Endothelial cell of umbilical vein (primary cell): ENCODE data around the gene KIF6. TPM values are rescaled to one million over a fixed set of nuclear protein-coding genes. Genes with fewer than 3 reads are reported as not detected.

Experiments used
- BruUV-seq: library from RNA; stranded (reverse); fragments of 400-500 nt; replicated peaks from 2 replicates; lab custom pipeline; 2021; lab: Mats Ljungman, UMichigan
- CTCF ChIA-PET: fragments of 300-600, 350-600 bp; sonication (Branson Sonifier 250); formaldehyde crosslinking; loops from one replicate; lab custom pipeline; 2021; ENCODE audit warnings: antibody characterized with exemption, inconsistent platforms; lab: Charles Lee
- POLR2A ChIA-PET: fragments of 300-600, 350-600 bp; sonication (Branson Sonifier 250); formaldehyde crosslinking; loops from one replicate; lab custom pipeline; 2021; ENCODE audit warnings: antibody characterized with exemption, inconsistent platforms; lab: Charles Lee
- DNase-seq: peaks from one replicate; pipeline ENCODE4 v3.0.0-alpha.2; 2011; ENCODE audit warnings: low read depth, low spot score
- FAIRE-seq: peaks from 2 replicates; lab custom pipeline; 2011; peaks lifted over from hg19 to GRCh38; lab: Jason Lieb, UNC
- H2AFZ ChIP-seq: 2 replicates; pipeline ENCODE4 v1.6.0; 2012; ENCODE audit warnings: low read depth, low read length, control low read depth, inconsistent platforms
- H3K27ac ChIP-seq: 2 replicates; pipeline ENCODE4 v1.5.1; 2011; ENCODE audit warnings: low read depth, mild to moderate bottlenecking, control low read depth, low read length, moderate library complexity; ENCODE audit not compliant: insufficient read depth
- H3K27me3 ChIP-seq, 2 experiments: 2 replicates each; pipeline versions ENCODE4 v1.6.0 to v1.6.1; 2011; ENCODE audit warnings: low read length in 2 of 2, mixed read lengths in 1 of 2; ENCODE audit not compliant: control insufficient read depth in 2 of 2, insufficient read depth in 2 of 2
- H3K36me3 ChIP-seq, 2 experiments: 2 replicates in 1 of 2; 3 replicates in 1 of 2; pipeline ENCODE4 v1.5.1; 2011; ENCODE audit warnings: low read length in 2 of 2, mild to moderate bottlenecking in 1 of 2, moderate library complexity in 1 of 2; ENCODE audit not compliant: control insufficient read depth in 2 of 2, insufficient read depth in 2 of 2; ENCODE audit errors: extremely low read depth in 1 of 2
- H3K4me1 ChIP-seq: 3 replicates; pipeline ENCODE4 v1.5.1; 2011; ENCODE audit warnings: mild to moderate bottlenecking, low read length; ENCODE audit not compliant: control insufficient read depth, insufficient read depth; ENCODE audit errors: extremely low read depth
- H3K4me2 ChIP-seq: 2 replicates; pipeline ENCODE4 v1.6.1; 2011; ENCODE audit warnings: low read length, control low read depth, mixed read lengths; ENCODE audit not compliant: insufficient read depth
- H3K4me3 ChIP-seq, 3 experiments: fragments of 200-600 bp in 1 of 3; sonication (generic), shearing (Covaris generic) in 1 of 3; replicated peaks in 1 of 3; 2 replicates each; pipeline ENCODE4 v1.5.1; 2011 to 2016; ENCODE audit warnings: control low read depth in 3 of 3, low read length in 3 of 3, mild to moderate bottlenecking in 2 of 3, inconsistent platforms in 1 of 3, low read depth in 1 of 3, moderate library complexity in 1 of 3; ENCODE audit not compliant: insufficient read depth in 1 of 3
- H3K79me2 ChIP-seq: 2 replicates; pipeline ENCODE4 v1.6.0; 2012; ENCODE audit warnings: low read length, inconsistent platforms; ENCODE audit not compliant: control insufficient read depth, insufficient read depth
- H3K9ac ChIP-seq: replicated peaks from 2 replicates; pipeline ENCODE3; 2011; ENCODE audit warnings: low read length, control low read depth; ENCODE audit not compliant: insufficient read depth; ENCODE audit errors: extremely low read depth
- H3K9me1 ChIP-seq: replicated peaks from 3 replicates; pipeline ENCODE4 v1.6.0; 2011; ENCODE audit warnings: mild to moderate bottlenecking, low read length; ENCODE audit not compliant: control insufficient read depth, insufficient read depth; ENCODE audit errors: extremely low read depth
- H3K9me3 ChIP-seq: replicated peaks from 2 replicates; pipeline ENCODE4 v1.5.1; 2012; ENCODE audit warnings: low read length, inconsistent platforms; ENCODE audit not compliant: control insufficient read depth, insufficient read depth
- H4K20me1 ChIP-seq: replicated peaks from 2 replicates; pipeline ENCODE3; 2011; ENCODE audit warnings: mild to moderate bottlenecking, low read length; ENCODE audit not compliant: control insufficient read depth, insufficient read depth; ENCODE audit errors: extremely low read depth
- EZH2 ChIP-seq: IDR thresholded peaks from 2 replicates; pipeline ENCODE4 v1.6.1; 2012; ENCODE audit warnings: borderline replicate concordance, low read depth, mild to moderate bottlenecking, moderate library complexity, low read length, inconsistent platforms; ENCODE audit not compliant: severe bottlenecking
- FOS ChIP-seq: IDR thresholded peaks from 2 replicates; pipeline ENCODE4 v1.6.1; 2011; ENCODE audit warnings: mild to moderate bottlenecking, low read length, moderate library complexity, borderline replicate concordance; ENCODE audit not compliant: insufficient read depth
- GATA2 ChIP-seq: IDR thresholded peaks from 2 replicates; pipeline ENCODE4 v1.7.0; 2011; ENCODE audit warnings: low read depth, mild to moderate bottlenecking, moderate library complexity, mixed read lengths, low read length; ENCODE audit not compliant: insufficient read length, insufficient read depth
- JUN ChIP-seq: IDR thresholded peaks from 2 replicates; pipeline ENCODE4 v1.6.1; 2011; ENCODE audit warnings: borderline replicate concordance, low read depth; ENCODE audit not compliant: insufficient read length, insufficient read depth
- MAX ChIP-seq: IDR thresholded peaks from 2 replicates; pipeline ENCODE4 v1.6.1; 2011; ENCODE audit not compliant: insufficient read depth, insufficient read length
- MYC ChIP-seq: IDR thresholded peaks from one replicate; pipeline ENCODE4 v1.6.1; 2011; ENCODE audit warnings: mild to moderate bottlenecking, low read depth, low read length
- POLR2A ChIP-seq: IDR thresholded peaks from 2 replicates; pipeline ENCODE4 v1.6.1; 2012; ENCODE audit warnings: low read depth, mild to moderate bottlenecking, control low read depth, low read length
- POLR2AphosphoS5 ChIP-seq: IDR thresholded peaks from 2 replicates; pipeline ENCODE4 v1.6.1; 2012; ENCODE audit warnings: low read depth, mild to moderate bottlenecking, control low read depth, low read length, moderate library complexity; ENCODE audit not compliant: insufficient read depth
- dilution Hi-C: fragments of 300-500 bp; cut with MboI; formaldehyde crosslinking; loops from one replicate; pipeline ENCODE4 v1.15.0; 2019; ENCODE audit warnings: low sequenced_read_pairs; ENCODE audit not compliant: extremely low pct_ligation_motif_present
- intact Hi-C: fragments of 100-400 bp; cut with micrococcal nuclease; formaldehyde crosslinking; loops from one replicate; pipeline ENCODE4 v1.10.0; 2022
- polyA plus RNA-seq, 4 experiments: library from polyadenylated mRNA; depleted of rRNA in 3 of 4; stranded (reverse) in 3 of 4; unstranded in 1 of 4; fragments of >200 nt; gene quantifications; 2 replicates each; pipeline versions ENCODE4 v1.2.1 to v1.2.3, GENCODE V29; 2011 to 2012; ENCODE audit warnings: missing spikeins in 1 of 4
- total RNA-seq: library from RNA; stranded (reverse); gene quantifications from 2 replicates; pipeline ENCODE4 v1.2.3, GENCODE V29; 2021
- TF ChIP-seq, protein P1 (sequence below), 2 donors: IDR thresholded peaks; 1 replicate in 1 of 2; 2 replicates in 1 of 2; pipeline ENCODE4 v1.5.1; 2011; ENCODE audit warnings: low read length in 2 of 2, mild to moderate bottlenecking in 2 of 2, moderate library complexity in 2 of 2, control low read depth in 1 of 2, inconsistent platforms in 1 of 2, low read depth in 1 of 2; ENCODE audit not compliant: insufficient read depth in 1 of 2; ENCODE audit errors: extremely low read depth in 1 of 2

Gene KIF6
- total and polyA plus RNA-seq, 2 donors (not counting 3 experiments of a cell fraction or from before 2014, with no cell fraction given) = not detected

GRCh38 chr6:39298061-39298460 is 427.1 kb downstream of the KIF6 start:
- no peaks in the 10 kb centered on the region for H3K79me2 ChIP-seq
- ChIA-PET CTCF (interaction anchor here (14.2 kb wide), 1 partner anchor 130 kb away, joined by 223 read pairs; no protein-coding TSS in a partner anchor), POLR2A (no interaction called here)
- no peak for FAIRE-seq
- H3K4me1 ChIP-seq = no peaks in the 10 kb centered on the region
- no TSS peak for BruUV-seq
- no peaks in the 10 kb centered on the region for H4K20me1 ChIP-seq
- no peaks in the 10 kb centered on the region for H3K27me3 ChIP-seq
- TF ChIP-seq EZH2 (no peak), FOS (no peak), GATA2 (no peak), MAX (no peak), JUN (no peak)
- no peak overlapping the region for H2AFZ ChIP-seq
- no peak overlapping the region for H3K4me3 ChIP-seq
- intact Hi-C loops (no loop called here), dilution Hi-C loops (no loop called here)
- H3K27ac ChIP-seq = no peak overlapping the region
- DNase-seq = no peak
- H3K4me2 ChIP-seq = no peak overlapping the region
- H3K9ac ChIP-seq = no peak overlapping the region
- H3K9me3 ChIP-seq = no peaks in the 10 kb centered on the region
- H3K36me3 ChIP-seq = no peaks in the 10 kb centered on the region
- no peaks in the 10 kb centered on the region for H3K9me1 ChIP-seq

GRCh38 chr6:39296745-39297640 is 428.2 kb downstream of the KIF6 start:
- no peak for FAIRE-seq
- intact Hi-C loops = no loop called here
- H3K36me3 ChIP-seq = no peaks in the 10 kb centered on the region

More at GRCh38 chr6:39296745-39297640, 428.2 kb downstream of the KIF6 start:
- Histone ChIP-seq H3K9me1 (no peaks in the 10 kb centered on the region), H3K4me2 (no peak overlapping the region), H3K4me1 (no peaks in the 10 kb centered on the region), H3K9me3 (no peaks in the 10 kb centered on the region), H3K4me3 (no peak overlapping the region), H3K27ac (no peak overlapping the region), H4K20me1 (no peaks in the 10 kb centered on the region), H3K27me3 (no peaks in the 10 kb centered on the region), H2AFZ (no peak overlapping the region), H3K9ac (no peak overlapping the region), H3K79me2 (no peaks in the 10 kb centered on the region)
- dilution Hi-C loops = no loop called here
- ChIA-PET POLR2A (no interaction called here), CTCF (no interaction called here)
- TF ChIP-seq FOS (no peak), MYC (no peak), POLR2A (no peak), EZH2 (no peak), GATA2 (no peak), MAX (no peak), POLR2AphosphoS5 (no peak)
- TF ChIP-seq, protein P1, sequence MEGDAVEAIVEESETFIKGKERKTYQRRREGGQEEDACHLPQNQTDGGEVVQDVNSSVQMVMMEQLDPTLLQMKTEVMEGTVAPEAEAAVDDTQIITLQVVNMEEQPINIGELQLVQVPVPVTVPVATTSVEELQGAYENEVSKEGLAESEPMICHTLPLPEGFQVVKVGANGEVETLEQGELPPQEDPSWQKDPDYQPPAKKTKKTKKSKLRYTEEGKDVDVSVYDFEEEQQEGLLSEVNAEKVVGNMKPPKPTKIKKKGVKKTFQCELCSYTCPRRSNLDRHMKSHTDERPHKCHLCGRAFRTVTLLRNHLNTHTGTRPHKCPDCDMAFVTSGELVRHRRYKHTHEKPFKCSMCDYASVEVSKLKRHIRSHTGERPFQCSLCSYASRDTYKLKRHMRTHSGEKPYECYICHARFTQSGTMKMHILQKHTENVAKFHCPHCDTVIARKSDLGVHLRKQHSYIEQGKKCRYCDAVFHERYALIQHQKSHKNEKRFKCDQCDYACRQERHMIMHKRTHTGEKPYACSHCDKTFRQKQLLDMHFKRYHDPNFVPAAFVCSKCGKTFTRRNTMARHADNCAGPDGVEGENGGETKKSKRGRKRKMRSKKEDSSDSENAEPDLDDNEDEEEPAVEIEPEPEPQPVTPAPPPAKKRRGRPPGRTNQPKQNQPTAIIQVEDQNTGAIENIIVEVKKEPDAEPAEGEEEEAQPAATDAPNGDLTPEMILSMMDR (IDR thresholded peaks at IDR 0.05; ENCODE audit: extremely low read depth in 1 of 2, insufficient read depth in 1 of 2, low read depth in 1 of 2, low read length in 2 of 2) = no peak
- no peak for DNase-seq
- BruUV-seq = no TSS peak
